SU-DHL-6 (cell line): ENCODE results near the gene RABEP2.

Source experiments
- CTCF ChIP-seq: fragments of 200-600 bp; sonication (generic); IDR thresholded peaks from one replicate; pipeline ENCODE4 v1.5.1; 2017; ENCODE audit warnings: antibody characterized with exemption, mild to moderate bottlenecking, low read length, moderate library complexity; ENCODE audit not compliant: insufficient read depth, poor library complexity, severe bottlenecking
- EZH2phosphoT487 ChIP-seq: fragments of 200-600 bp; sonication (generic), shearing (Covaris generic); conservative IDR thresholded peaks from 2 replicates; pipeline ENCODE4 v1.6.1; 2018; ENCODE audit warnings: mild to moderate bottlenecking, antibody characterized with exemption, low read length, moderate library complexity, mixed read lengths

DNA sequence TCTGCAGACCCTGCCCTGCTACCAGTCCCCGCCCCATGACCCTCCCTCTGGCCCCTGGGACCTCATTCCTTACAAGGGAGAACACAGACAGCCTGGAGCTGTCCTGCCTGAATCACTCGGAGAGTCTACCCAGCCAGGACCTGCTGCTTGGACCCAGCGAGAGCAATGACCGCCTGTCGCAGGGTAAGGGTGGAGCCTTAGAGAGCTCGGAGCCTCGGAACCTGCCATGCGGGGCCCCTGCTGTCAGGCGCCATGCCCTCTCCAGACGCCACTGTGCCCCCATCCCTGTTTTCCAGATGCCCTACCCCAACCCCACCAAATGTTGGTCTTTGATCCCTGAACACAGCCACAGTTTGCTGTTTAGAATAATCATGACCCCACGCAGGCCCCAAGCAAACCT is 55.8 kb downstream of the RABEP2 start:
- TF ChIP-seq CTCF (no peak), EZH2phosphoT487 (no peak)
